ENCODE results near the gene MYLK2.

Gene MYLK2

GRCh38 chr20:31877684-31878083, 58.5 kb downstream of the MYLK2 start:
- no peaks in the 10 kb centered on the region; the same call in none of the 2 replicates for H3K27me3 ChIP-seq (replicated peaks; ENCODE audit: control insufficient read depth, insufficient read depth, low read length)
- H3K36me3 ChIP-seq (ENCODE audit: control insufficient read depth, insufficient read depth, low read length) = no peaks in the 10 kb centered on the region
- no peak overlapping the region for H3K4me3 ChIP-seq (replicated peaks; ENCODE audit: low read depth, low read length)
- TF ChIP-seq CTCF (IDR thresholded peaks at IDR 0.05; ENCODE audit: insufficient read depth, low read length, poor library complexity, severe bottlenecking) = no peak
- no peak for DNase-seq (ENCODE audit: extremely low read depth, insufficient read length)

GRCh38 chr20:31879143-31879987, 60.2 kb downstream of the MYLK2 start:
- no peak for DNase-seq (ENCODE audit: extremely low read depth, insufficient read length)
- no peak for TF ChIP-seq CTCF (IDR thresholded peaks at IDR 0.05; ENCODE audit: insufficient read depth, low read length, poor library complexity, severe bottlenecking)
- Histone ChIP-seq H3K36me3 (ENCODE audit: control insufficient read depth, insufficient read depth, low read length) (no peaks in the 10 kb centered on the region), H3K4me3 (replicated peaks; ENCODE audit: low read depth, low read length) (peak overlapping the region; percentile 65), H3K27me3 (replicated peaks; ENCODE audit: control insufficient read depth, insufficient read depth, low read length) (no peaks in the 10 kb centered on the region; the same call in none of the 2 replicates)

GRCh38 chr20:31881945-31882344, 62.8 kb downstream of the MYLK2 start:
- no peak for DNase-seq (ENCODE audit: extremely low read depth, insufficient read length)
- no peaks in the 10 kb centered on the region for H3K27me3 ChIP-seq (replicated peaks; ENCODE audit: control insufficient read depth, insufficient read depth, low read length)
- no peak for TF ChIP-seq CTCF (IDR thresholded peaks at IDR 0.05; ENCODE audit: insufficient read depth, low read length, poor library complexity, severe bottlenecking)
- H3K4me3 ChIP-seq (replicated peaks; ENCODE audit: low read depth, low read length) = no peak overlapping the region
- no peaks in the 10 kb centered on the region for H3K36me3 ChIP-seq (ENCODE audit: control insufficient read depth, insufficient read depth, low read length)

- no peak for TF ChIP-seq CTCF (IDR thresholded peaks at IDR 0.05; ENCODE audit: insufficient read depth, low read length, poor library complexity, severe bottlenecking)
- Histone ChIP-seq H3K27me3 (replicated peaks; ENCODE audit: control insufficient read depth, insufficient read depth, low read length) (no peaks in the 10 kb centered on the region), H3K36me3 (ENCODE audit: control insufficient read depth, insufficient read depth, low read length) (no peaks in the 10 kb centered on the region), H3K4me3 (replicated peaks; ENCODE audit: low read depth, low read length) (no peak overlapping the region)
- no peak for DNase-seq (ENCODE audit: extremely low read depth, insufficient read length)
These were observed 64.7 kb downstream of the MYLK2 start for GRCh38 chr20:31883829-31884228.

All from GM06990 (cell line).